Glutamatergic neuron (in vitro differentiated cells): ENCODE results near the gene ARHGAP1. TPM values are rescaled to one million over a fixed set of nuclear protein-coding genes. Genes with fewer than 3 reads are reported as not detected.

Source experiments
- DNase-seq: peaks from one replicate; pipeline ENCODE4 v3.0.0; 2022
- H3K27ac Mint-ChIP-seq: one replicate; pipeline ENCODE4 v1.8.0; 2020; ENCODE audit warnings: mild to moderate bottlenecking, mixed read lengths, inconsistent platforms; ENCODE audit not compliant: unreplicated experiment
- H3K27me3 Mint-ChIP-seq: one replicate; pipeline ENCODE4 v1.8.0; 2020; ENCODE audit warnings: mild to moderate bottlenecking, moderate library complexity, mixed read lengths, inconsistent platforms; ENCODE audit not compliant: unreplicated experiment
- H3K36me3 Mint-ChIP-seq: one replicate; pipeline ENCODE4 v1.8.0; 2020; ENCODE audit warnings: mild to moderate bottlenecking, mixed read lengths, inconsistent platforms; ENCODE audit not compliant: unreplicated experiment
- H3K4me1 Mint-ChIP-seq: one replicate; pipeline ENCODE4 v1.8.0; 2020; ENCODE audit warnings: mild to moderate bottlenecking, low read depth, mixed read lengths, inconsistent platforms; ENCODE audit not compliant: unreplicated experiment
- H3K4me3 Mint-ChIP-seq: one replicate; pipeline ENCODE4 v1.8.0; 2020; ENCODE audit warnings: mild to moderate bottlenecking, mixed read lengths, inconsistent platforms; ENCODE audit not compliant: unreplicated experiment
- H3K9me3 Mint-ChIP-seq: one replicate; pipeline ENCODE4 v1.8.0; 2020; ENCODE audit warnings: mild to moderate bottlenecking, moderate library complexity, mixed read lengths, inconsistent platforms; ENCODE audit not compliant: unreplicated experiment
- CTCF ChIP-seq: fragments of 200-600 bp; sonication (generic); IDR thresholded peaks from one replicate; pipeline ENCODE4 v1.5.0; 2021; ENCODE audit not compliant: partially characterized antibody, unreplicated experiment
- total RNA-seq: library from RNA; stranded (reverse); fragmentation: NEBNext Ultra II Directional; extraction: Animal tissue kit (Norgen Biotek cat#: 25700); gene quantifications from one replicate; pipeline ENCODE4 v1.2.1, GENCODE V29; 2021; ENCODE audit not compliant: unreplicated experiment

The ARHGAP1 gene
- total RNA-seq, 1 donor from 2014 or later, result 38.4 TPM

- peaks cover 4% of the 10 kb centered on the region for H3K36me3 Mint-ChIP-seq
- H3K27me3 Mint-ChIP-seq, result no peaks in the 10 kb centered on the region
- no peak for TF ChIP-seq CTCF
- DNase-seq, result no peak
- no peak overlapping the region for H3K27ac Mint-ChIP-seq
- no peak overlapping the region for H3K4me3 Mint-ChIP-seq
- H3K4me1 Mint-ChIP-seq, result peaks cover 6% of the 10 kb centered on the region
- H3K9me3 Mint-ChIP-seq, result peaks cover 2% of the 10 kb centered on the region
Observed at GRCh38 chr11:46661836-46662235, 38.6 kb downstream of the ARHGAP1 start.

- DNase-seq, result no peak
- Mint-ChIP-seq H3K4me3 (no peak overlapping the region), H3K27ac (no peak overlapping the region), H3K36me3 (peaks cover 4% of the 10 kb centered on the region), H3K4me1 (no peaks in the 10 kb centered on the region), H3K9me3 (peaks cover 2% of the 10 kb centered on the region), H3K27me3 (no peaks in the 10 kb centered on the region)
- TF ChIP-seq CTCF, result no peak
Observed at GRCh38 chr11:46659908-46660307, 40.5 kb downstream of the ARHGAP1 start.

GRCh38 chr11:46658259-46658658 is 42.2 kb downstream of the ARHGAP1 start:
- DNase-seq, result no peak
- H3K27ac Mint-ChIP-seq, result no peak overlapping the region
- no peaks in the 10 kb centered on the region for H3K27me3 Mint-ChIP-seq

GRCh38 chr11:46657186-46657585 is 43.2 kb downstream of the ARHGAP1 start:
- TF ChIP-seq CTCF, result no peak
- Mint-ChIP-seq H3K36me3 (peaks cover 4% of the 10 kb centered on the region), H3K4me1 (no peaks in the 10 kb centered on the region), H3K27ac (no peak overlapping the region), H3K27me3 (no peaks in the 10 kb centered on the region), H3K4me3 (no peak overlapping the region), H3K9me3 (no peaks in the 10 kb centered on the region)
- no peak for DNase-seq

More at GRCh38 chr11:46658259-46658658, 42.2 kb downstream of the ARHGAP1 start:
- Mint-ChIP-seq H3K9me3 (no peaks in the 10 kb centered on the region), H3K36me3 (peaks cover 4% of the 10 kb centered on the region), H3K4me1 (no peaks in the 10 kb centered on the region), H3K4me3 (no peak overlapping the region)
- no peak for TF ChIP-seq CTCF

GRCh38 chr11:46655631-46656030 is 44.8 kb downstream of the ARHGAP1 start:
- Mint-ChIP-seq H3K36me3 (peaks cover 9% of the 10 kb centered on the region), H3K27me3 (no peaks in the 10 kb centered on the region), H3K4me3 (no peak overlapping the region), H3K4me1 (no peaks in the 10 kb centered on the region), H3K9me3 (no peaks in the 10 kb centered on the region), H3K27ac (no peak overlapping the region)
- TF ChIP-seq CTCF, result no peak
- DNase-seq, result no peak
